ENCODE measurements around the gene HEPHL1.

Gene HEPHL1

GRCh38 chr11:94034207-94034606 is 13.1 kb downstream of the HEPHL1 start:
- no peaks in the 10 kb centered on the region for H3K36me3 Mint-ChIP-seq (ENCODE audit: low read depth)
- peaks cover 8% of the 10 kb centered on the region for H3K27me3 Mint-ChIP-seq
- no peak overlapping the region for H3K27ac Mint-ChIP-seq

DNA sequence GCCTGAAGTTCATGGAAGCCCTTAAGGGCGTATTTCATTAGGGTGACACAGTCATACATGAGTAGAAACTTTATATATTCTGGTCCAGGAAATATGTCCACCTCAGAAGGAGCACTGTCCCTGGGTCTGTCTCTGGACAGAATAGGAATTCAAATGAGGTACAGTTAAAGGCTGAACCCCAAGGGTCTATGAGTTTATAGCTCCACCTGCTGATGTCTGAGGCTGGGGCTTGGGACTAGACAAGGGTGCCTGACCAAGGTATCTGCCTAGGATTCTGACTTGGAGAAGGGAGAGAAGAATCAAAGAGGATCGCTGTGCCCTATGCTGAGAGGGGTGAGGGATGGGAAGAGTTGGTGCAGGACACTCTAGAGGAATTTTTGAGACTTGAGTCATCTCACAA is 14.9 kb downstream of the HEPHL1 start:
- Mint-ChIP-seq H3K4me3 (no peak overlapping the region), H3K36me3 (ENCODE audit: low read depth) (no peaks in the 10 kb centered on the region), H3K4me1 (ENCODE audit: low read depth) (no peaks in the 10 kb centered on the region), H3K27ac (no peak overlapping the region), H3K27me3 (no peaks in the 10 kb centered on the region), H3K9me3 (no peaks in the 10 kb centered on the region)
- no peak for DNase-seq

More at GRCh38 chr11:94034207-94034606, 13.1 kb downstream of the HEPHL1 start:
- H3K4me3 Mint-ChIP-seq, result no peak overlapping the region
- H3K4me1 Mint-ChIP-seq (ENCODE audit: low read depth), result no peaks in the 10 kb centered on the region
- H3K9me3 Mint-ChIP-seq, result no peaks in the 10 kb centered on the region
- DNase-seq, result no peak

- H3K4me3 Mint-ChIP-seq, result no peak overlapping the region
- H3K4me1 Mint-ChIP-seq (ENCODE audit: low read depth), result no peaks in the 10 kb centered on the region
Observed at GRCh38 chr11:94043241-94043640, 22.1 kb downstream of the HEPHL1 start.

DNA sequence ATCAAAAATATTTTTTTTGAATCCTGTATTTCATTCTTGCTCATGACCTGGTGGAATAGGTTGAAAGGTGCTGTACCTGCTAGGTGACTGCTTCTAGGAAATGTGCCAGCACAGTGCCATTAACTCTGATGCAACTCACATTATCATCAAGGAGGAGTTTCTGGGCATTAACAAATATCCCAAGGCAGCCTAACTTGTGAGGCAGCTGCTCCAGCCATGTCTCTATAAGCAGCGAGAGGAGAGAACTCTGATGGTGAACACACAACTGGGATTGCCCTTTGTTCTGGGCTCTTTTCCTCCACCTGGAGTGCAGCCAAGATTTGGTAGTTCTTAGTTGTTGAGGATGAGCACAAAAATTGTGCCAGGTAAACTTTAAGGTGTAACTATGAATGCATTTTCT is 25.6 kb downstream of the HEPHL1 start:
- DNase-seq, result no peak
- Mint-ChIP-seq H3K36me3 (ENCODE audit: low read depth) (no peaks in the 10 kb centered on the region), H3K27ac (no peak overlapping the region), H3K4me3 (no peak overlapping the region), H3K9me3 (no peaks in the 10 kb centered on the region), H3K4me1 (ENCODE audit: low read depth) (no peaks in the 10 kb centered on the region), H3K27me3 (no peaks in the 10 kb centered on the region)

More at GRCh38 chr11:94043241-94043640, 22.1 kb downstream of the HEPHL1 start:
- no peaks in the 10 kb centered on the region for H3K9me3 Mint-ChIP-seq
- H3K27me3 Mint-ChIP-seq, result no peaks in the 10 kb centered on the region
- H3K36me3 Mint-ChIP-seq (ENCODE audit: low read depth), result no peaks in the 10 kb centered on the region
- H3K27ac Mint-ChIP-seq, result no peak overlapping the region
- DNase-seq, result no peak

GRCh38 chr11:94048032-94048709 is 27.0 kb downstream of the HEPHL1 start:
- DNase-seq, result no peak
- Mint-ChIP-seq H3K4me3 (no peak overlapping the region), H3K9me3 (no peaks in the 10 kb centered on the region), H3K27ac (no peak overlapping the region), H3K4me1 (ENCODE audit: low read depth) (no peaks in the 10 kb centered on the region), H3K36me3 (ENCODE audit: low read depth) (no peaks in the 10 kb centered on the region), H3K27me3 (no peaks in the 10 kb centered on the region)

DNA sequence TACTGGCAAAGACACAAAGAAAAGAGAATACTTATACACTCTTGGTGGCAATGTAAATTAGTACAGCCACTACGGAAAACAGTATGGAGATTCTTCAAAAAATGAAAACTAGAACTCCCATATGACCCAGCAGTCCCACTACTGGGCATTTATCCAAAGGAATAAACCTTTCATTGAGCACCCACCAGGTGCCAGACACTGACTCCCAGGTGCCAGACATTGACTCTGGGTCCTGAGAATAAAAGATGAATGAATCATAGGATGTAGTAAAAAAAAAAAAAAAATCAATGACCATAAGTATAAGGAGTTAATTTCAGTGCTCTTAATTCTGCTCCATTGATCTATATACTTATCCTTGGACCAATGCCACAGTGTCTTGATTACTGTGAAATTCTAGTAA is 28.2 kb downstream of the HEPHL1 start:
- H3K27ac Mint-ChIP-seq, result no peak overlapping the region
- no peak overlapping the region for H3K4me3 Mint-ChIP-seq
- no peaks in the 10 kb centered on the region for H3K27me3 Mint-ChIP-seq
- no peak for DNase-seq
- no peaks in the 10 kb centered on the region for H3K9me3 Mint-ChIP-seq
- no peaks in the 10 kb centered on the region for H3K4me1 Mint-ChIP-seq (ENCODE audit: low read depth)
- no peaks in the 10 kb centered on the region for H3K36me3 Mint-ChIP-seq (ENCODE audit: low read depth)

DNA sequence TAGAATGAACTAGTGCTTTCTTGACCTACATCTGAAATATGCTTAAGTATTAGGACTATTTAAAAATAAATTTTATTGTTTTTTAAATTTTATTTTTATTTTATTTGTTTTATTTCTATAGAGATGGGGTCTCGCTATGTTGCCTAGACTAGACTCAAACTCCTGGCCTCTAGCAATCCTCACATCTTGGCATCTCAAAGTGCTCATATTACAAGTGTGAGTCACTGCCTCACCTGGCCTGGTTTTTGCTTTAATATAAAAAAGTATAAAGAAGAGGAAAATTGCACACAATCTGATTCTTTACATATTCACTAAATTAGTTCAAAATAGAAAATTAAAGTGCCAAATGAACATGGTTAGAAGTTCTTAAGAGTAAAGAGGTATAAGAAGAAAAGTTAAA is 37.5 kb downstream of the HEPHL1 start:
- H3K4me3 Mint-ChIP-seq, result no peak overlapping the region
- H3K27me3 Mint-ChIP-seq, result peaks cover 8% of the 10 kb centered on the region
- no peaks in the 10 kb centered on the region for H3K36me3 Mint-ChIP-seq (ENCODE audit: low read depth)
- H3K27ac Mint-ChIP-seq, result no peak overlapping the region
- H3K9me3 Mint-ChIP-seq, result no peaks in the 10 kb centered on the region
- no peaks in the 10 kb centered on the region for H3K4me1 Mint-ChIP-seq (ENCODE audit: low read depth)
- DNase-seq, result no peak

GRCh38 chr11:94059065-94059464 is 37.9 kb downstream of the HEPHL1 start:
- no peak for DNase-seq
- H3K27me3 Mint-ChIP-seq, result peaks cover 8% of the 10 kb centered on the region
- H3K9me3 Mint-ChIP-seq, result no peaks in the 10 kb centered on the region
- H3K27ac Mint-ChIP-seq, result no peak overlapping the region
- no peaks in the 10 kb centered on the region for H3K36me3 Mint-ChIP-seq (ENCODE audit: low read depth)
- H3K4me1 Mint-ChIP-seq (ENCODE audit: low read depth), result no peaks in the 10 kb centered on the region
- no peak overlapping the region for H3K4me3 Mint-ChIP-seq

- no peaks in the 10 kb centered on the region for H3K36me3 Mint-ChIP-seq (ENCODE audit: low read depth)
- H3K27ac Mint-ChIP-seq, result no peak overlapping the region
- H3K4me1 Mint-ChIP-seq (ENCODE audit: low read depth), result no peaks in the 10 kb centered on the region
- DNase-seq, result no peak
- peaks cover 12% of the 10 kb centered on the region for H3K27me3 Mint-ChIP-seq
- H3K4me3 Mint-ChIP-seq, result no peak overlapping the region
- no peaks in the 10 kb centered on the region for H3K9me3 Mint-ChIP-seq
Observed at GRCh38 chr11:94060401-94060800, 39.2 kb downstream of the HEPHL1 start.

DNA sequence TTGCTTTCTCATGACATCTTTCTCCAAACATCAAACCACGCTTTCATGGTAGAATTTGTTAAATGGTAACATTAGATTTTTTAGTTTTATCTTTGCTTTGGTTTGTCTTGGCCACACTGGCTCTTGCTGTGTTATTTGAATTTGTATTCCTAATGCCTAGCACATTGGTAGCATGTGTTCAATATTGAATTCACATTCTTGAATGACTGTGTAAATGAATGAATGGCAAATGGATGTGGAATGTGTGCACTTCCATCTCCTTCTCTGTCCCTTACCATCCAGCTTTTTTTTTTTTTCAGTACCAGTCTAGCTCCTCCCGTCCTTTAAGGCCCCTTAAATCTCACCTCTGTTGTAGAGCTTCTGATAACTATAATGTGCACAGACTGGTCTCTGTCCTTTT is 41.2 kb downstream of the HEPHL1 start:
- DNase-seq, result no peak
- H3K36me3 Mint-ChIP-seq (ENCODE audit: low read depth), result no peaks in the 10 kb centered on the region
- no peaks in the 10 kb centered on the region for H3K9me3 Mint-ChIP-seq
- no peak overlapping the region for H3K27ac Mint-ChIP-seq
- no peak overlapping the region for H3K4me3 Mint-ChIP-seq
- no peaks in the 10 kb centered on the region for H3K4me1 Mint-ChIP-seq (ENCODE audit: low read depth)
- peaks cover 16% of the 10 kb centered on the region for H3K27me3 Mint-ChIP-seq

DNA sequence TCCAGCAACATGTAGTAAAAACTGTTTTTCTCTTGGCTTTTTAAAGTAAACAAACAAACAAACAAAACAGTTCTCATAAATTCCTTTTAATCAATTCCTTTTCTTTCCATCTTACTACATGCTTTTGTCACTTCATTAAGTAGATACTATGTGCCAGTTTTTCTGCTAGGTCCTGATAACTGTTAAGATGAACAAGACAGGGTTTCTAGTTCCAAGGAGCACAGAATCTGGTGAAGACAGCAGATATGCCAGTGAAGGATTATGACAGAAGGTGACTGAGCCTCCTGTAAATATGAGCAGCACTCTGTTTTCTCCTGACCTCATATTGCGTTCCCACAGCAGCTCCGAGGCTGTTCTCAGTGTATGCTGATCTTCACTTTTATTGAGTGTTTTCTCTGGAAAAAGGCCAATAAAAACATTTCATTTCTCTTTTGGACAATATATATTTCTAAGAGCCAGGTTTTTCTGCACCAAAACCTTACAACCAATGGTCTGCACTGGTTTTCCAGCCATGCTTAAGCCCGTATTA is 45.8 kb downstream of the HEPHL1 start:
- Mint-ChIP-seq H3K27ac (no peak overlapping the region), H3K4me1 (ENCODE audit: low read depth) (no peaks in the 10 kb centered on the region), H3K36me3 (ENCODE audit: low read depth) (no peaks in the 10 kb centered on the region), H3K4me3 (no peak overlapping the region), H3K9me3 (no peaks in the 10 kb centered on the region), H3K27me3 (peaks cover 16% of the 10 kb centered on the region)
- DNase-seq, result no peak

GRCh38 chr11:94068764-94069163 is 47.6 kb downstream of the HEPHL1 start:
- Mint-ChIP-seq H3K4me1 (ENCODE audit: low read depth) (no peaks in the 10 kb centered on the region), H3K27ac (no peak overlapping the region), H3K4me3 (no peak overlapping the region)

GRCh38 chr11:94077552-94078293 is 56.6 kb downstream of the HEPHL1 start:
- no peaks in the 10 kb centered on the region for H3K9me3 Mint-ChIP-seq
- peaks cover 23% of the 10 kb centered on the region for H3K27me3 Mint-ChIP-seq
- no peak overlapping the region for H3K4me3 Mint-ChIP-seq
- no peaks in the 10 kb centered on the region for H3K36me3 Mint-ChIP-seq (ENCODE audit: low read depth)
- DNase-seq, result no peak
- H3K27ac Mint-ChIP-seq, result no peak overlapping the region
- H3K4me1 Mint-ChIP-seq (ENCODE audit: low read depth), result no peaks in the 10 kb centered on the region

More at GRCh38 chr11:94068764-94069163, 47.6 kb downstream of the HEPHL1 start:
- H3K36me3 Mint-ChIP-seq (ENCODE audit: low read depth), result no peaks in the 10 kb centered on the region
- peaks cover 16% of the 10 kb centered on the region for H3K27me3 Mint-ChIP-seq
- DNase-seq, result no peak
- H3K9me3 Mint-ChIP-seq, result no peaks in the 10 kb centered on the region

DNA sequence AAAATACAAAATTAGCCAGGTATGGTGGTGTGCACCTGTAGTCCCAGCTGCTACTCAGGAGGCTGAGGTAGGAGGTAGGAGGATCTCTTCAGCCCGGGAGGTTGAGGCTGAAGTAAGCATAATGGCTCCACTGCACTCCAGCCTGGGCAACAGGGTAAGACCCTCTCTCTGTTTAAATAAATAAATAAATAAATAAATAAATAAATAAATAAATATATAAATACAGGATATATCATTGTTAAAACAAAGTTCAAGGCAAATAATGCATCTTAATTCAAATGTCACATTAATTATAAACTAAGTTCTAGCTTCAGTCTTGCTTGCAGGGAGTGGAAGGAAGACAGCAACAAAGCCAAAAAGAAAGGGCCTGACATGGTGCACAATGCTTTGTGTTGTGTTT is 63.0 kb downstream of the HEPHL1 start:
- Mint-ChIP-seq H3K27me3 (peaks cover 40% of the 10 kb centered on the region), H3K9me3 (no peaks in the 10 kb centered on the region), H3K4me3 (no peak overlapping the region), H3K4me1 (ENCODE audit: low read depth) (no peaks in the 10 kb centered on the region), H3K27ac (no peak overlapping the region), H3K36me3 (ENCODE audit: low read depth) (no peaks in the 10 kb centered on the region)
- no peak for DNase-seq

DNA sequence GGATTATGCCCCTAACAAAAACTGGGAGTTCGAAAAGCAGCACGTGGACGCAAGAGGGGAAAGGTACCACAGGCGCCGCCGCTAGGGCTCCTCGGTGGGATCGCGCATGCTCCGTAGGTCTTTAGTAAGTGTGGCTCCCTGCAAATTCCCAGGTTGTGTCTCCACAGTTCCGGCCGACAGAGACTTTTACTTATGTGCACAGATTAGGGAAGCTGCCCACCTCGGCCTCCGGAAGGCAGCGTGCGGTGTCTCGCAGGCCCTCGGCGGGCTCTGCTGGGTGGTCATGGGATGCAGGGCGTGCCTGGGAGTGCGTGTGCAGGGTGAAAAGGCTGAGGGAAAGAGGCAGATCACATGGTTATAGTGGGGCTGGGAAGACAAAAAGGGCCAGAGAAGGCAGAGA is 67.8 kb downstream of the HEPHL1 start:
- no peak overlapping the region for H3K4me3 Mint-ChIP-seq
- H3K27ac Mint-ChIP-seq, result no peak overlapping the region
- peaks cover 2% of the 10 kb centered on the region for H3K9me3 Mint-ChIP-seq
- no peaks in the 10 kb centered on the region for H3K36me3 Mint-ChIP-seq (ENCODE audit: low read depth)
- DNase-seq, result no peak
- H3K4me1 Mint-ChIP-seq (ENCODE audit: low read depth), result no peaks in the 10 kb centered on the region
- H3K27me3 Mint-ChIP-seq, result peaks cover 22% of the 10 kb centered on the region
